NCI-H748 (cell line): ENCODE data around the gene RHPN2.
"Not testable (repeated sequence)": the region's sequence is repeated elsewhere in the genome, so short reads cannot be mapped to it uniquely, and the experiment has no call there.

Source experiments
- DNase-seq: peaks from one replicate; lab custom pipeline; 2025; ENCODE audit not compliant: unreplicated experiment; lab: John Stamatoyannopoulos, UW

The RHPN2 gene

GRCh38 chr19:32979807-32980206 is 84.9 kb downstream of the RHPN2 start:
- not testable (repeated sequence) for DNase-seq

DNA sequence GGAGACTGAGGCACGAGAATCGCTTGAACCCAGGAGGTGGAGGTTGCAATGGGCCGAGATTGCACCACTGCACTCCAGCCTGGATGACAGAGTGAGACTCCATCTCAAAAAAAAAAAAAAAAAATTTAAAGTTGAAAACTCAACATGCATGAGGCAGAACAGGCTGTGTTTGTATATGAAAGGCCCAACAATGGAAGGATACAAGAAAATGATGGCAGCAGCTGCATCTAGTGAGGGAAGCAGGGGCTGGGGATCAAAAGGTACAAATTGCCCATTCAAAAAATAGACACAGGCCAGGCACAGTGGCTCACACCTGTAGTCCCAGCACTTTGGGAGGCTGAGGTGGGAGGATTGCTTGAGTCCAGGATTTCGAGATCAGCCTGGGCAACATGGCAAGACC is 86.9 kb downstream of the RHPN2 start:
- not testable (repeated sequence) for DNase-seq

- no peak for DNase-seq
Observed at GRCh38 chr19:32977280-32977679, 87.4 kb downstream of the RHPN2 start.

GRCh38 chr19:32976223-32976805 is 88.4 kb downstream of the RHPN2 start:
- peak; percentile 71 for DNase-seq

DNA sequence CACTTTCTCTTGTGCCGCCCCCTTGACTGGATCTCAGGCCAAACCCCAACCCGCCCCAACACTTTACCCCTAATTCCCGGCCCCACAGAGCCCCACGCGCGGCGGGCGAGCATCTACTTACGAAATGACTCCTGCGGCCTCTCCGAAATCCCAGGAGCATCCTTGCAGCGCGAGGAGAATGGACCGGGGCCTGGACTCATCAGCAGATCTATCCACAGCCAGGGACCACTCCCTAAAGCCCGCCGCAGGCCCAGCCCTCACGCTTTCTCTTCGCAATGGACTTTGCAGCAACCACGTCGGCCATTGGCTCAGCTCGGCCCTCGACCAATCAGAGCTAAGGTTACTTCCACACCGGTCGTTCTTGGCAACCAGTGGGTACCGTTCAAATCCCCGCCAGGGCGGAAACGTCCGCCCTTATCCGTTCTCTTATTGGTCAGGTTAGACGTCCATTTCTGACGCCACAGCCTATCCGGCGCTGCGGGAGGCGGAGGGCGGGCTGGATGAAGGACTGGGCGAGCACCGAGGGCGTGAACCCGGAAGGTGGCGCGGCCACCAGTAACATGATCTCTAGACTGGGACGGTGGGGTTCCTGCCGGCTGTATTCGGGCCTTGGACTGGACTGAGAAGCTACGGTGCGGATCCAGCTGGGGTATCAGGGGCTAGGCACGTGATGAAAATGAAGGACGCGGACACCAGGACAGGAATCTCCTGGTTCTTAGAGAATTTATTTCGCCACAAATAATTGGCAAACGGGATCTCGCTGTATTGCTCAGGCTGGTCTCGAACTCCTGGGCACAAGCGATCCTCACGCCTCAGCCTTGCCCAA is 92.8 kb downstream of the RHPN2 start, which contains the start of the genes CEP89 and FAAP24:
TSS of gene CEP89 (minus strand) at position 244 of the 826 bp plus-strand sequence. CDS start at position 160, 84 bp downstream.
TSS of gene FAAP24 (plus strand) at position 528 of the 826 bp plus-strand sequence. CDS start 955 bp downstream, outside the sequence.
- DNase-seq = peak; percentile 100

- peak; percentile 27 for DNase-seq
Observed at GRCh38 chr19:32971012-32971595, 93.6 kb downstream of the RHPN2 start.

GRCh38 chr19:32969549-32969948 is 95.1 kb downstream of the RHPN2 start:
- no peak for DNase-seq

- DNase-seq = no peak
Observed at GRCh38 chr19:32966750-32967149, 97.9 kb downstream of the RHPN2 start.

GRCh38 chr19:32945260-32945659 is 119.4 kb downstream of the RHPN2 start:
- no peak for DNase-seq

DNA sequence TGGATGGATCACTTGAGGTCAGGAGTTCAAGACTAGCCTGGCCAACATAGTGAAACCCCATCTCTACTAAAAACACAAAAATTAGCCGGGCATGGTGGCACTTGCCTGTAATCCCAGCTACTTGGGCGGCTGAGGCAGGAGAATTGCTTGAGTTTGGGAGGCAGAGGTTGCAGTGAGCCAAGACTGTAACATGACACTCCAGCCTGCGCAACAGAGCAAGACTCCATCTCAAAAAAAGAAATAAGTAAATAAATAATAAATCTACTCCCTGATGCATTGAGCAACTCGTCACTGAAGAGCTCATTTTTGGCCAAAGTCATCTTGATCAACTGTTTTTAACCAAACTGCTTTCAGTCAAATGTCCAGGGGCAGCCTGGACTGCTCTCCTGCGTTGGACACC is 123.4 kb downstream of the RHPN2 start:
- not testable (repeated sequence) for DNase-seq

- DNase-seq = no peak
Observed at GRCh38 chr19:32936065-32936464, 128.6 kb downstream of the RHPN2 start.

GRCh38 chr19:32935629-32936028 is 129.1 kb downstream of the RHPN2 start:
- no peak for DNase-seq

GRCh38 chr19:32933571-32933970 is 131.1 kb downstream of the RHPN2 start:
- no peak for DNase-seq

DNA sequence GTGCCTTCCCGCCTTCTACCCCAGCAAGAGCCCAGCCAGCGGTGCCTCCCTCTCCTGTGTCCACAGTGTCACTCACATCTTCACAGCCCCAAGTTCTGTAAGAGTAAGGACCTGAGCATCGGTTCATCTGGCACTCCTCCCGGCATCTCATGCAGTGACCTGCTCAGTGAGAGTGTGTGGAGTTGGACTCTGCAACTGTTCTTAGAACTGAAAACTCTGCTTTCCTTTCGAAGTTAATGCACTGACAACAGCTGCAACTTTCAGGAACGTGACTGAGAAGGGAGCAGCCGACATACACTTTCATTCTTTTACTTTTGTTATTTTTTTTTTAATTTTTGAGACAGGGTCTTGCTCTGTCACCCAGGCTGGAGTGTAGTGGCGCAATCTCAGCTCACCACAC is 134.1 kb downstream of the RHPN2 start:
- DNase-seq = no peak

- DNase-seq = peak; percentile 93
Observed at GRCh38 chr19:32928806-32929205, 135.9 kb downstream of the RHPN2 start.
